ENCODE results near the gene ALLC.

The ALLC gene

DNA sequence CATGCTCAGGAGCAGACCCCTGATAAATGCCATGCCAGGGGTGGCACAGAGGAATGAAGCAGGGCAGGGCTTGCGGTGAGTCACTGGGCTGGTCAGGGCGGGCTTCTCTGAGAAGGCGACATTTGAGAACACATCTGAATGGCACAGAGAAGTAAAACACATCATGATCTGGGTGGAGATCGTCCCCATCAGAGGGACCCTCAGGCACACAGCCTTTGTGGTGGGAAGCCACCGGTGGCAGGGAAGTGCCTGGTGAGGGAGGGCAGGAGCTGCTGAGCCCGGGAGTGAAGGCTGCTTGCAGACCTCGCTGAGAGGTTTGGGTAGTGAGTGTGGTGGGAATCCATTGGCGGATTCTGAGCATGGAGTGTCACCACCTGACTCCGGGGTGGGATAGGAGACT, 89.8 kb downstream of the ALLC start:
- TF ChIP-seq, protein P1, sequence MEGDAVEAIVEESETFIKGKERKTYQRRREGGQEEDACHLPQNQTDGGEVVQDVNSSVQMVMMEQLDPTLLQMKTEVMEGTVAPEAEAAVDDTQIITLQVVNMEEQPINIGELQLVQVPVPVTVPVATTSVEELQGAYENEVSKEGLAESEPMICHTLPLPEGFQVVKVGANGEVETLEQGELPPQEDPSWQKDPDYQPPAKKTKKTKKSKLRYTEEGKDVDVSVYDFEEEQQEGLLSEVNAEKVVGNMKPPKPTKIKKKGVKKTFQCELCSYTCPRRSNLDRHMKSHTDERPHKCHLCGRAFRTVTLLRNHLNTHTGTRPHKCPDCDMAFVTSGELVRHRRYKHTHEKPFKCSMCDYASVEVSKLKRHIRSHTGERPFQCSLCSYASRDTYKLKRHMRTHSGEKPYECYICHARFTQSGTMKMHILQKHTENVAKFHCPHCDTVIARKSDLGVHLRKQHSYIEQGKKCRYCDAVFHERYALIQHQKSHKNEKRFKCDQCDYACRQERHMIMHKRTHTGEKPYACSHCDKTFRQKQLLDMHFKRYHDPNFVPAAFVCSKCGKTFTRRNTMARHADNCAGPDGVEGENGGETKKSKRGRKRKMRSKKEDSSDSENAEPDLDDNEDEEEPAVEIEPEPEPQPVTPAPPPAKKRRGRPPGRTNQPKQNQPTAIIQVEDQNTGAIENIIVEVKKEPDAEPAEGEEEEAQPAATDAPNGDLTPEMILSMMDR (conservative IDR thresholded peaks at IDR 0.05; ENCODE audit: control insufficient read depth, insufficient read depth, low read depth, low read length): no peak
- no peak overlapping the region for H3K4me3 ChIP-seq (ENCODE audit: control insufficient read depth, low read depth, low read length)
- DNase-seq (ENCODE audit: low read depth): no peak

DNA sequence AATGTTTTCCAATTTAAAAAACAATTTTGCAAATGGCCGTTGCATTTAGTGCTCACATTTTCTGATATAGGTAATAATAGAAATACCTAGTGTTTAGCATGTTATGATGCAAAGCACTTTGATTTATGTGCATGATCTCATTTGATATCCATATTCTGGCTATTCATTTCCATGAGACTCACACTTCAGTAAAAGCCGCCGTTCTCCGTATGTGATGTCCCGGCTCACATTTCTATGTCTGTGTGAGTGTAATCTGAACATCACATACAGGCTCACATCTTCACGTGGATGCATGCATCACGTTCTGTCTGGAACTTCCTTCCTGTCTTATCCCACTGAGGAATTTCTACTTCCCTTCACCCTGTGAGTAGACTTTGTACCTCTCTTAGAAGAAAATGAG, 91.2 kb downstream of the ALLC start:
- TF ChIP-seq, protein P1 (conservative IDR thresholded peaks at IDR 0.05; ENCODE audit: control insufficient read depth, insufficient read depth, low read depth, low read length): no peak
- DNase-seq (ENCODE audit: low read depth): no peak
- no peak overlapping the region for H3K4me3 ChIP-seq (ENCODE audit: control insufficient read depth, low read depth, low read length)

DNA sequence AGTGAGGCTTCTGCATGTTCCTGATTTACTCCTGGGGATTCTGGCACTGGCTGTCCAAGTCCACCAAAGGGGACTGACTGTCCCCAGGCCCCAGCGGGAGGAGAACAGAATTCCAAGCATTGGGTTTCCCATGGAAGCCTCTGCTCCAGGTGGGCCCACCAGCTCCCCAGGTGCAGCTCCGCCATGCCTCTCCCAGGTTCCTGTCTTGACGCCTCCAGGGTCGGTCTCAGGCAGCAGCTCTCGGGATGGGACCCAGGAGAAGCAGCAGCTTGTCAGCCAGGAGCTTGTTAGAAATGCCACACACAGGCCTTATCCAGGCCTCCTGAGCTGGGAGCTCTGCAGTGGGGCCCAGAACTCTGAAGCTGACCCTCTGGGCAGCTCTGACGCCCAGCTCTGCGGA, 93.3 kb downstream of the ALLC start:
- no peak for DNase-seq (ENCODE audit: low read depth)
- no peak overlapping the region for H3K4me3 ChIP-seq (ENCODE audit: control insufficient read depth, low read depth, low read length)
- TF ChIP-seq, protein P1 (conservative IDR thresholded peaks at IDR 0.05; ENCODE audit: control insufficient read depth, insufficient read depth, low read depth, low read length): no peak

DNA sequence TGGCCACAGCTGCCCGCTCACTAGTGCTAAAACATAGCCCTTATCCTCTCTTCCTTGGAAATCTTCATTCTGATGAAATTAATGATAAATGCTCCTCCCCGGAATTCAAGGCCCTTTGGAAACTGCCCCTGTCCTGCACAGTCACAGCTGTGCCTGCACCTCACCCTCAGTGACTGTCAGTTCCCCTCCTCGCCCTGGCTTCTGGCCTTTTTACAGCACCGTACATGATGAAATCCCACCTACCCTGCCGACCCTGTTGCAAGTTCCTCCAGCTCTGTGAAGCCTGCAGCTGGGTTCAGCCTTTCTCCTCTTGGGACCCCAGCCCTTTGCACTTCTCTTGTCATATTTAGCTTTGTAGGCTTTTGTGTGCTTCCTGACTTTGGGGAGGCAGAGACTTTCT, 93.8 kb downstream of the ALLC start:
- DNase-seq (ENCODE audit: low read depth): no peak
- TF ChIP-seq, protein P1 (conservative IDR thresholded peaks at IDR 0.05; ENCODE audit: control insufficient read depth, insufficient read depth, low read depth, low read length): no peak
- H3K4me3 ChIP-seq (ENCODE audit: control insufficient read depth, low read depth, low read length): no peak overlapping the region
